Measurements from ENCODE around the gene TNFRSF21. TPM values are rescaled to one million over a fixed set of nuclear protein-coding genes. Genes with fewer than 3 reads are reported as not detected.

TNFRSF21 gene
- total RNA-seq, result 46.3 and 49.7 TPM in 2 replicates
- long read RNA-seq, transcript TNFRSF21-201 (6 exons, 3,595 nt), result major isoform, 8 of 20 reads
- long read RNA-seq, partial matches to known transcripts, result 10 of 20 reads
- long read RNA-seq, other reads (novel, unspliced or antisense), result 2 of 20 reads

GRCh38 chr6:47309291-47310130 lies at the start of gene TNFRSF21:
TSS of gene TNFRSF21 (minus strand) at chr6:47309905. CDS start at chr6:47309511, 394 bp downstream.
- Mint-ChIP-seq H3K4me1 (ENCODE audit: low read depth) (peaks cover 25% of the 10 kb centered on the region), H3K27ac (peak within 1 kb of the TSS; percentile 90), H3K9me3 (ENCODE audit: low read depth) (no peaks in the 10 kb centered on the region), H3K4me3 (ENCODE audit: low read depth) (peak within 1 kb of the TSS; percentile 85), H3K36me3 (ENCODE audit: insufficient read depth) (no peaks in the 10 kb centered on the region), H3K27me3 (peaks cover 15% of the 10 kb centered on the region)
- TF ChIP-seq CTCF (IDR thresholded peaks at IDR 0.05; ENCODE audit: unreplicated experiment), result peak; percentile 88
- peak; percentile 90 for DNase-seq (ENCODE audit: low spot score, unreplicated experiment)

GRCh38 chr6:47358440-47359225 lies 48.9 kb upstream of the TNFRSF21 start:
- Mint-ChIP-seq H3K27me3 (no peaks in the 10 kb centered on the region), H3K36me3 (ENCODE audit: insufficient read depth) (no peaks in the 10 kb centered on the region), H3K27ac (no peak overlapping the region), H3K9me3 (ENCODE audit: low read depth) (peaks cover 7% of the 10 kb centered on the region), H3K4me1 (ENCODE audit: low read depth) (peaks cover 4% of the 10 kb centered on the region), H3K4me3 (ENCODE audit: low read depth) (no peak overlapping the region)
- DNase-seq (ENCODE audit: low spot score, unreplicated experiment), result no peak
- no peak for TF ChIP-seq CTCF (IDR thresholded peaks at IDR 0.05; ENCODE audit: unreplicated experiment)

GRCh38 chr6:47357827-47358226 lies 48.1 kb upstream of the TNFRSF21 start:
- Mint-ChIP-seq H3K4me1 (ENCODE audit: low read depth) (peaks cover 2% of the 10 kb centered on the region), H3K9me3 (ENCODE audit: low read depth) (peaks cover 5% of the 10 kb centered on the region), H3K4me3 (ENCODE audit: low read depth) (no peak overlapping the region), H3K27me3 (no peaks in the 10 kb centered on the region), H3K27ac (no peak overlapping the region), H3K36me3 (ENCODE audit: insufficient read depth) (no peaks in the 10 kb centered on the region)
- no peak for DNase-seq (ENCODE audit: low spot score, unreplicated experiment)
- TF ChIP-seq CTCF (IDR thresholded peaks at IDR 0.05; ENCODE audit: unreplicated experiment), result no peak

- Mint-ChIP-seq H3K4me3 (ENCODE audit: low read depth) (no peak overlapping the region), H3K4me1 (ENCODE audit: low read depth) (no peaks in the 10 kb centered on the region), H3K27me3 (no peaks in the 10 kb centered on the region), H3K9me3 (ENCODE audit: low read depth) (peaks cover 3% of the 10 kb centered on the region), H3K27ac (no peak overlapping the region), H3K36me3 (ENCODE audit: insufficient read depth) (no peaks in the 10 kb centered on the region)
- no peak for TF ChIP-seq CTCF (IDR thresholded peaks at IDR 0.05; ENCODE audit: unreplicated experiment)
- DNase-seq (ENCODE audit: low spot score, unreplicated experiment), result no peak
These were observed 45.8 kb upstream of the TNFRSF21 start for GRCh38 chr6:47355496-47355895.

GRCh38 chr6:47353871-47354270 lies 44.2 kb upstream of the TNFRSF21 start:
- no peak for TF ChIP-seq CTCF (IDR thresholded peaks at IDR 0.05; ENCODE audit: unreplicated experiment)
- no peak overlapping the region for H3K4me3 Mint-ChIP-seq (ENCODE audit: low read depth)
- no peaks in the 10 kb centered on the region for H3K36me3 Mint-ChIP-seq (ENCODE audit: insufficient read depth)
- no peaks in the 10 kb centered on the region for H3K27me3 Mint-ChIP-seq
- no peak for DNase-seq (ENCODE audit: low spot score, unreplicated experiment)
- H3K27ac Mint-ChIP-seq, result no peak overlapping the region
- no peaks in the 10 kb centered on the region for H3K4me1 Mint-ChIP-seq (ENCODE audit: low read depth)
- no peaks in the 10 kb centered on the region for H3K9me3 Mint-ChIP-seq (ENCODE audit: low read depth)
